Measurements from ENCODE around the gene MAP2K6. TPM values are rescaled to one million over a fixed set of nuclear protein-coding genes. Genes with fewer than 3 reads are reported as not detected.
A peak's percentile ranks its signal among the peaks of the same experiment; 100 is the strongest.

Gene MAP2K6
- total and polyA plus RNA-seq, 2 of the 8 experiments (the other 6 are each of a cell fraction or from before 2014, with no cell fraction given), result 11.0 to 44.1 TPM

- H2BK5ac ChIP-seq (ENCODE audit: low read depth, low read length), result peak overlapping the region; percentile 93; the same call in 1 of the 2 replicates
- no peak overlapping the region for H3K14ac ChIP-seq (ENCODE audit: insufficient read length)
- peak overlapping the region; percentile 96 for H2BK20ac ChIP-seq (ENCODE audit: low read length)
- peaks cover 0 to 2% of the 10 kb centered on the region in 2 experiments for H4K20me1 ChIP-seq (replicated peaks in 1 of 2; ENCODE audit: control insufficient read depth in 1 of 2, insufficient read depth in 2 of 2, low read length in 2 of 2)
- no peak overlapping the region for H3K56ac ChIP-seq (replicated peaks; ENCODE audit: insufficient read length, low read depth, low read length)
- H3K4me2 ChIP-seq (ENCODE audit: insufficient read depth in 1 of 2, low read depth in 2 of 2, low read length in 2 of 2), result peak overlapping the region; percentile 62 to 63
- no peak overlapping the region; a peak in 2 of 7 replicates for H3K9ac ChIP-seq (replicated peaks in 1 of 4; ENCODE audit: extremely low read depth in 1 of 4, low read depth in 3 of 4, low read length in 3 of 4)
- H4K91ac ChIP-seq (replicated peaks; ENCODE audit: insufficient read length, low read length), result peak overlapping the region; percentile 38
- H2AK5ac ChIP-seq (ENCODE audit: low read depth, low read length), result peak overlapping the region; percentile 93
- peaks cover 9% of the 10 kb centered on the region; the same call in 1 of the 2 replicates for H3K79me1 ChIP-seq (ENCODE audit: low read depth, low read length)
- 0 out of 8 replicates have a peak overlapping the region, but pooled peaks of 1 of the 4 experiments have one; percentile 18 for H3K4me3 ChIP-seq (ENCODE audit: extremely low read depth in 1 of 4, insufficient read depth in 2 of 4, low read depth in 3 of 4, low read length in 4 of 4)
- 69% methylated on average over 5 of the region's 5 CpGs; no CpG with 5 or more reads in 1 of the 2 experiments for WGBS, 2 experiments (ENCODE audit: extremely low coverage in 1 of 2, insufficient coverage in 1 of 2, insufficient read length in 1 of 2, insufficient replicate concordance in 2 of 2, low coverage in 1 of 2, low lambda C conversion rate in 2 of 2, missing lambda C conversion rate in 1 of 2)
- no peak overlapping the region for H3K23ac ChIP-seq (ENCODE audit: insufficient read length)
- POLR2A ChIA-PET (ENCODE audit: partially characterized antibody), result interaction anchor here (0.6 to 2.0 kb wide), 2 partner anchors 32 to 75 kb away, joined by 3 to 5 read pairs; no protein-coding TSS in a partner anchor
- no peaks in the 10 kb centered on the region; the same call in 1 of the 2 replicates for H3K23me2 ChIP-seq (ENCODE audit: low read depth, low read length)
- no peaks in the 10 kb centered on the region for H3K27me3 ChIP-seq (replicated peaks in 1 of 4; ENCODE audit: control insufficient read depth in 3 of 4, extremely low read depth in 1 of 4, insufficient read depth in 3 of 4, low read length in 3 of 4)
- H3K79me2 ChIP-seq (ENCODE audit: control insufficient read depth in 1 of 2, insufficient read depth in 2 of 2, low read length in 2 of 2), result peaks cover 7 to 33% of the 10 kb centered on the region in 2 experiments; a peak in 3 of 4 replicates
- H3K27ac ChIP-seq (ENCODE audit: low read depth, low read length), result peak overlapping the region; percentile 56; the same call in 1 of the 2 replicates
- peak overlapping the region; percentile 95; the same call in 1 of the 2 replicates for H3K18ac ChIP-seq (ENCODE audit: extremely low read depth, low read length)
- no peak for DNase-seq (ENCODE audit: low read depth in 1 of 2, low spot score in 2 of 2)
- no peaks in the 10 kb centered on the region for H3K36me3 ChIP-seq (ENCODE audit: control insufficient read depth in 2 of 4, insufficient read depth in 4 of 4, low read length in 3 of 4)
- H2BK120ac ChIP-seq (replicated peaks; ENCODE audit: low read depth, low read length), result peak overlapping the region; percentile 84
- no peak for TF ChIP-seq BCL11A (IDR thresholded peaks at IDR 0.05; ENCODE audit: low read depth in 2 of 2, low read length in 2 of 2)
- no peak for TF ChIP-seq BRCA1 (IDR thresholded peaks at IDR 0.05; ENCODE audit: low read depth, low read length)
- no peak for TF ChIP-seq YY1 (IDR thresholded peaks at IDR 0.05; ENCODE audit: low read depth, low read length)
- TF ChIP-seq HDAC2 (IDR thresholded peaks at IDR 0.05; ENCODE audit: borderline replicate concordance in 1 of 2, low read depth in 2 of 2, low read length in 2 of 2), result no peak
- no peak for TF ChIP-seq FOSL1 (IDR thresholded peaks at IDR 0.05; ENCODE audit: insufficient read depth, low read depth, low read length)
- TF ChIP-seq ZNF274 (IDR thresholded peaks at IDR 0.05; ENCODE audit: borderline replicate concordance, extremely low read depth, low read length), result no peak
- H2AFZ ChIP-seq (ENCODE audit: low read length), result no peak overlapping the region
- peak overlapping the region; percentile 40; the same call in 1 of the 2 replicates for H2BK15ac ChIP-seq (ENCODE audit: low read length)
- H4K8ac ChIP-seq (ENCODE audit: extremely low read depth, insufficient read depth, low read length), result peak overlapping the region; percentile 35; the same call in 1 of the 2 replicates
- no peak for FAIRE-seq
- H2BK12ac ChIP-seq (ENCODE audit: low read depth, low read length), result peak overlapping the region; percentile 45; the same call in 1 of the 2 replicates
- CTCF ChIA-PET (ENCODE audit: partially characterized antibody), result no interaction called here
- no peaks in the 10 kb centered on the region for H3K9me3 ChIP-seq (ENCODE audit: insufficient read depth in 2 of 2, low read depth in 1 of 2, low read length in 1 of 2)
- H3K4me1 ChIP-seq (replicated peaks in 1 of 4; ENCODE audit: control insufficient read depth in 3 of 4, insufficient read depth in 4 of 4, low read length in 3 of 4), result peaks cover 13 to 28% (median 24%) of the 10 kb centered on the region in 4 experiments
- H3K4ac ChIP-seq (replicated peaks; ENCODE audit: insufficient read length, low read depth, low read length), result peak overlapping the region; percentile 5
- H4K5ac ChIP-seq (ENCODE audit: insufficient read length, low read depth, low read length), result peak overlapping the region; percentile 45
These were observed 33.2 kb downstream of the MAP2K6 start for GRCh38 chr17:69447726-69448125.

Measured in H1 (cell line).